Suppressor macrophage treated with lipopolysaccharide for 1 hour (primary cell): ENCODE measurements around the gene CSF1R.
A peak's percentile ranks its signal among the peaks of the same experiment; 100 is the strongest.
"Not testable (repeated sequence)": the region's sequence is repeated elsewhere in the genome, so short reads cannot be mapped to it uniquely, and the experiment has no call there.

Experiments
- DNase-seq, 3 donors: peaks; one replicate each; pipeline ENCODE4 v3.0.0-alpha.2; 2020 to 2022

The CSF1R gene

GRCh38 chr5:150103678-150104549 is 17.6 kb upstream of the CSF1R start:
- no peak for DNase-seq

- DNase-seq: no peak
Measured at GRCh38 chr5:150101023-150101422, 14.7 kb upstream of the CSF1R start.

DNA sequence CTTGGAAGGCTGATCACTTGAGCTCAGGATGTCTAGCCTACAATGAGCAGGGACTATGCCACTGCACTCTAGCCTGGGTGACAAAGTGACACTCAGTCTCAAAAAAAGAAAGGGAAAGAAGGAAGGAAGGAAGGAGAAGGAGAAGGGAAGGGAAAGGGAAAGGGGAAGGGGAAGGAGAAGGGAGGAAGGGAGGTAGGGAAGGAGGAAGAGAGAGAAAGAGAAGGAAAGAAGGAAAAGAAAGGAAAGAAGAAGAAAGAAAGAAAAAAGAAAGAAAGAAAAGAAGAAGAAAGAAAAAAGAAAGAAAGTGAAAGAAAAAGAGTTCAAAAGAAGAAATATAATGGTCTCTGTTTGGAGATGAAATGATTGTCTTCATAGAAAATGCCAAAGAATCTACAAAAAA is 10.8 kb upstream of the CSF1R start:
- DNase-seq: no peak

DNA sequence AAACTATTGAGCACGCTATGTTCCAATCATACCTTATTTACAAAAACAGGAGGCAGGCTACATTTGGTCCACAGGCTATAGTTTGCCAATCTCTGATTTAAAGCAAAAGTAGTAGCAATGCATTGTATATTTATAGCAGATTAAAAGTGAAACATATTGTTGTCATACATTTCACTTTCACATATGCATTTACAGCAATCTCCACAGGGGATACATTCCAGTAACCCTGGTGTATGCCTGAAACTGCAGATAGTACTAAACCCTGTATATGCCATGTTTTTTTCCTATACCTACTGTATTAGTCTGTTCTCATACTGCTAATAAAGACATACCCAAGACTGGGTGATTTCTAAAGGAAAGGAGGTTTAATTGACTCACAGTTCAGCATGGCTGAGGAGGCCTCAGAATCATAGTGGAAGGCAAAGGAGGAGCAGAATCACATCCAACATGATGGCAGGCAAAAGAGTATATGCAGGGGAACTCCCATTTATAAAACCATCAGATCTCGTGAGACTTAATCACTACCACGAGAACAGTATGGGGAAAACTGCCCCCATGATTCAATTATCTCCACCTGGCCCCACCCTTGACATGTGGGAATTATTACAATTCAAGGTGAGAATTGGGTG is 5.9 kb upstream of the CSF1R start:
- DNase-seq: no peak

GRCh38 chr5:150085191-150085912 is 1.0 kb downstream of the CSF1R start:
- DNase-seq: no peak

DNA sequence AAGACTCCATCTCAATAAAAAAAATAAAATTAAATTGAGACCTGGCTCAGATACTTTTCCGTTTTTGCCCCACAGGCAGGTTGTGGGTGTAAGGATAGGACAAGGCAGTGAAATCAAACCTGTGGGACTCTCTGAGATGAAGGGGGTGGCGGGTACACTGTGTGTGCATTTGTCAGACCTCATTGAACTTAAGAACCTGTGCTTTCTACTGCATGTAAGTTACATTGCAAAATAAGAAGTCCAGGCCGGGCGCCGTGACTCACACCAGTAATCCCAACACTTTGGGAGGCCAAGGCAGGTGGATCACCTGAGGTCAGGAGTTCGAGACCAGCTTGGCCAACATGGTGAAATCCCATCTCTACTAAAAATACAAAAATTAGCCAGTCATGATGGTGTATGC is 1.6 kb downstream of the CSF1R start:
- not testable (repeated sequence) for DNase-seq

DNA sequence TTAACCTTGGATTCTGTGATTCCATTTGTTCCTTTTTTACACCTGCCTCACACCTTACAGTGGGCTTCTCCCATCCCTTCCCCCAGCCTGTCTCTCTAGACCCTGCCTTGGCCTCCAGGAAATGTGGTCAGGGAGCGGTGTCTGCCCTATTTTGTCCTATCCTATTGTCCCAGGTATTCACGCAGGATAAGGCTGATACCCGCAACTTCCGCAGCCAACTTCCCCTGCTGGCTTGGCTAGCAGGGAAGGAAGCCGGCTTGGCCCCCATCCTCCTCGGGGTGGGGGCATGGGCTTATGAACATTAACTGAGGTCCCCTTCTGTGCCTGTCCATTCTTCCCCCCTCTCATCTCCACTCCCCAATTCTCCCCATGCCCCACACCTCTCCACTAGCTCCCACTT is 3.5 kb downstream of the CSF1R start:
- peak in 1 of 3 donors; percentile 41 for DNase-seq

DNA sequence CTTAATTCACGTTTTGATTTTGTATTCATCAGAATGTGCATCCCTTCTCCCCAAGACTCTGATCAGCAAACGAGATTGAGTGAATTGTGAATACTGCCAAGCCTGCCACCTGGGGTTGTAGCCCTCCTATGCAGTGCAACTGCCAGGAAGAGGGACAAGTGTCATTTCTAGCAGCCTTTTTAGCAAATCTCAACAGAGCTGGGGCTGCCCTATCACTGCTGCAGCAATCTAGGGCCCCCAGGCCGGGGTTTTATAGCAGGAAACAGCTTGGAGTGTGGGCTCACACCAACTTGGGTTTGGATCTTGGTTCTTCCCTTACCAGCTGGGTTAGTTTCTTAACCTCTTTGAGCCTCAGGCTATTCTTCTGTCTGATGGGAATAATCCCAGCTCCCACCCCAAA is 4.0 kb downstream of the CSF1R start:
- no peak for DNase-seq

- peak; percentile 95 to 99 (median 96) for DNase-seq
Measured at GRCh38 chr5:150081541-150082283, 4.6 kb downstream of the CSF1R start.

DNA sequence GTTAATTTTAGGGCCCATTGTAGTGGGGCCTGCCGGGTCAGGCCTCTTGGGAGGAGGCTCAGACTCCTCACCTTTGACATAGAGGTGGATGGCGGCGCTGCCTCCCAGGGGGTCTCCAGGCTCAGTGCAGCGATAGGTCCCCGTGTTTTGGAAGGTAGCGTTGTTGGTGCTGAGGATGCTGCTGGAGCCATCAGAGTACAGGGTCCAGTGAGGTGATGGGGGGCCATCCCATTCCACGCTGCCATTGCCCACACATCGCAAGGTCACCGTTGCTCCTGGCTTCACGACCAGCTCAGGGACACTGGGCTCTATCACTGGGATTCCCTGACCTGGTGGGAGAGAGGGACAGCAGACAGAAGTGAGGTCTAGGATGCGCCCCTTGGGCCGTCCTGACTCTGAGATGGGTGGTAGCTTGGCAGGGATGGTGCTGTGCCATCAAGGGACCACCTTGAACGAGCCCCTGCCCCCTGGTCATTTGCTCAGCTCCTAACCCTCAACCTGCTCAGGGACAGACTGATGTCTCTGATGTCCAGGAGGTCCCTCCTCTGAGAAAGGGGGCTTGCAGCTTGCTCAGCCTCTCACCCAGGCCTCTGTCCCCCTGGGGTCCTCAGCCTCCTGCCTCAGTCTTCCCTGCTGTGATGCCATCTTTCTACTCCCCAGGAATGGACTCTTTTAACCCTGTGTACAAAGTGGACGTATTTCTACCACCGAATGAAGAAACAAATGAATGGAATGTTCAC is 5.5 kb downstream of the CSF1R start:
- DNase-seq: no peak

DNA sequence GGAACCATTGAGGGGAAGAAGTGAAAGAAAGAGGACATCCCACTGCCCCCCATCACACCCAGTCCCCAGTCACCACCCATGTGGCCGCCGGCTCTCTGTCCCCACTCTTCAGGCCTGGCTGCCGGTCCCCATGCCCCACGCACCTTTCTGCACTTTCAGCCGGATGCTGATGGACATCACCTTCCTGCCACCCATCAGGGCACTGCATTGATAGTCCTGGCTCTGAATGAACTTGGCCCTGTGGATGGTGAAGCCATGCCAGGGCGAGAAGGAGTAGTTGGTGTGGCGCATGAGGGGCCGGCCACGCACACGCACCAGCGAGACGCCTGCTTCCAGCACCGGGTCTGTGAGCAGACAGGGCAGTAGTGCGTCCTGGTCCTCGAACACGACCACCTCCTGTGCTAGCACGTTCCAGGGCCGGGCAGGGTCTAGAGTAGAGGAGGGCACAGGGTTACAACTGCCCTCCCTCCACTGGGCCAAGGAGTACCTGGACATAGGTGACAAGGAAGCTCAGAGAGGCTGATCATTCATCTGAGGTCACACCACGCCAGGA is 6.4 kb downstream of the CSF1R start:
- no peak for DNase-seq

GRCh38 chr5:150078802-150079689 is 7.3 kb downstream of the CSF1R start:
- DNase-seq: no peak

GRCh38 chr5:150077996-150078801 is 8.2 kb downstream of the CSF1R start:
- DNase-seq: no peak

DNA sequence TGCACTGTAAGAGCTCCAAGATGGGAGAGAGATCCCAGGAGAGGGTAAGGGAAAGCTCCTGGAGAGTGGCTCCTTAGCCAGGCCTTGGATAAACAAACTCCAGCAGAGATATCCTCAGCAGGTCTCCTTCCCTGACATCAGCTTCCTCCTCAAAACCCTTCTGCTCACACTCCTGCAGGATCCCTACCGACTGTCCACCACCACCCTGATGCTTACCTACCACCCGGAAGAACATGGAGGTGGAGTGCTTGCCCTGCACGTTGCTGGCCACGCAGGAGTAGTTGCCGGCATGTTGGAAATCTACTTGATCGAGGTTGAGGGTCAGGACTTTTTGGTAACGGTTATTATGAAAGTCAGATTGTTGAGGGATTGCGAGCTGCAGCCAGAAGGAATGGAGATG is 9.3 kb downstream of the CSF1R start:
- no peak for DNase-seq

- no peak for DNase-seq
Measured at GRCh38 chr5:150075806-150076205, 10.5 kb downstream of the CSF1R start.

DNA sequence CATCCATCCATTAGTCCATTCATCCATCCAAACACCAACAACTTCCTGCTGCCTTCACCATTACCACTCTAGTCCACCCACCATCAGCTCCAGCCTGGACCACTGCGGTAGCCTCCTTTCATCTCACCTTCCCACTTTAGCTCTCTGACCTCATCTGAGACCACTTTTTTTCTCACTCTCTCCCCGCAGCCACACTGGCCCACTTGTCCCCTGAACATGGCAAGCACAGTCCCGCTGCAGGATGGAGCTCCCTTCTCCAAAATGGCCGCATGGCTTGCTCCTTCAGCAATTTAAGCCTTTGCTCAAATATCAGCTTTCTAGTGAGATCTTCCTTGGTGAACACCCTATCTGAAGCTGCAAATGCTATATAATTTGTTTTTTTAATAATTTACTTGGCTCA is 11.1 kb downstream of the CSF1R start:
- DNase-seq: no peak

DNA sequence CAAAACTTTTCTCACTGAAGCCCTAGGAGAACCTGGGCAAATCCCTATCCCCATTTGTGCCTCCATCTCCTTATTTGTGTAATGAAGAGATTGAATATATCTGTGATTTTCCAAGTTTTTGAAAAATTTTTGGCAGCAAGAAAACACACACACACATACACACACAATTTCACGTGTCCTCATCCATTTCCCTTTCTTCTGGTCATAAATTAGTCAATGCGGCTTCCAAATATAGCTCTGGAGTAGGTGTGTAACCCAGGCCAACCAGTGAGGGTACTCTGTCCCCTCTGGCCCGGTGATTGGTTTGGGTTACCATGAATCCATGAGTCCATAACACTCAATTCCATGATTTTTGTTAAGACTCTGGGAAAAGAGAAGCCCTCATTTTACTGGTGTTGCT is 12.7 kb downstream of the CSF1R start:
- no peak for DNase-seq

GRCh38 chr5:150073086-150073625 is 13.2 kb downstream of the CSF1R start:
- DNase-seq: no peak

DNA sequence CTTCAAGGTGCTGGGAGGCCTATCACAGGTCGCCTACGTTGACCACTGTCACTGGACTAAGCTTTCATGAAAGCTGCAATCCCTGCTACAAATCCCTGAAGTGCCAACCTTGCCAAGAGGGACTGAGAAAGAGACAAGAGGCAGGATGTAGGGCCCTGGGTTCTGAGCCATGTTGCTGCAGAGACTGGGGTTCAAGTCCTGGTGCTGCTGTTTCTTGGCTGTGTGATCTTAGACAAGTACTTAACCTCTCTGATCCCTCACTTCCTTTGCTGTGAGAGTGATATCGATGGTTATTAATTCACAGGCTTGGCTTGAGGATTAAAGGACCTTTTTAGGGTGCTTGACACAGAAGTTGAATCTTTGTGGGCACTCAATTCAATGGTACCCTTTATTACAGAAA is 15.5 kb downstream of the CSF1R start:
- DNase-seq: no peak
